HL-60 (cell line): Measurements from ENCODE around the gene FAM186B.

ENCODE experiments used
- DNase-seq, 2 experiments: peaks; one replicate each; pipeline ENCODE4 v3.0.0-alpha.2; 2010 to 2020; ENCODE audit warnings: low read depth in 1 of 2, low spot score in 1 of 2
- H3K27ac ChIP-seq: fragments of 250-450 bp; sonication (Bioruptor Pico); replicated peaks from 2 replicates; pipeline ENCODE4 v1.5.1; 2020; ENCODE audit warnings: mild to moderate bottlenecking, moderate library complexity
- H3K27me3 ChIP-seq: fragments of 250-450 bp; sonication (Bioruptor Pico); 2 replicates; pipeline ENCODE4 v1.5.1; 2021; ENCODE audit warnings: mild to moderate bottlenecking, moderate library complexity; ENCODE audit not compliant: insufficient read depth, poor library complexity, severe bottlenecking
- H3K4me3 ChIP-seq: replicated peaks from 2 replicates; pipeline ENCODE4 v1.5.1; 2011; ENCODE audit warnings: mild to moderate bottlenecking, control low read depth, low read length; ENCODE audit not compliant: insufficient read depth
- CTCF ChIP-seq: IDR thresholded peaks from one replicate; pipeline ENCODE4 v1.5.1; 2011; ENCODE audit warnings: low read length, control low read depth, inconsistent platforms; ENCODE audit not compliant: insufficient read depth
- GABPA ChIP-seq: IDR thresholded peaks from 2 replicates; pipeline ENCODE4 v1.6.1; 2012; ENCODE audit warnings: low read depth
- POLR2AphosphoS5 ChIP-seq: IDR thresholded peaks from 2 replicates; pipeline ENCODE4 v1.6.1; 2012; ENCODE audit warnings: low read depth
- SPI1 ChIP-seq: IDR thresholded peaks from 2 replicates; pipeline ENCODE4 v1.6.1; 2012; ENCODE audit warnings: low read depth, mild to moderate bottlenecking, borderline replicate concordance
- TF ChIP-seq, protein P1 (sequence below): IDR thresholded peaks from 2 replicates; pipeline ENCODE4 v1.6.1; 2012; ENCODE audit warnings: low read depth; ENCODE audit not compliant: insufficient replicate concordance

Gene FAM186B

GRCh38 chr12:49585477-49586459, 19.7 kb downstream of the FAM186B start:
- Histone ChIP-seq H3K27ac (no peak overlapping the region), H3K4me3 (no peak overlapping the region), H3K27me3 (no peaks in the 10 kb centered on the region)
- TF ChIP-seq, protein P1, sequence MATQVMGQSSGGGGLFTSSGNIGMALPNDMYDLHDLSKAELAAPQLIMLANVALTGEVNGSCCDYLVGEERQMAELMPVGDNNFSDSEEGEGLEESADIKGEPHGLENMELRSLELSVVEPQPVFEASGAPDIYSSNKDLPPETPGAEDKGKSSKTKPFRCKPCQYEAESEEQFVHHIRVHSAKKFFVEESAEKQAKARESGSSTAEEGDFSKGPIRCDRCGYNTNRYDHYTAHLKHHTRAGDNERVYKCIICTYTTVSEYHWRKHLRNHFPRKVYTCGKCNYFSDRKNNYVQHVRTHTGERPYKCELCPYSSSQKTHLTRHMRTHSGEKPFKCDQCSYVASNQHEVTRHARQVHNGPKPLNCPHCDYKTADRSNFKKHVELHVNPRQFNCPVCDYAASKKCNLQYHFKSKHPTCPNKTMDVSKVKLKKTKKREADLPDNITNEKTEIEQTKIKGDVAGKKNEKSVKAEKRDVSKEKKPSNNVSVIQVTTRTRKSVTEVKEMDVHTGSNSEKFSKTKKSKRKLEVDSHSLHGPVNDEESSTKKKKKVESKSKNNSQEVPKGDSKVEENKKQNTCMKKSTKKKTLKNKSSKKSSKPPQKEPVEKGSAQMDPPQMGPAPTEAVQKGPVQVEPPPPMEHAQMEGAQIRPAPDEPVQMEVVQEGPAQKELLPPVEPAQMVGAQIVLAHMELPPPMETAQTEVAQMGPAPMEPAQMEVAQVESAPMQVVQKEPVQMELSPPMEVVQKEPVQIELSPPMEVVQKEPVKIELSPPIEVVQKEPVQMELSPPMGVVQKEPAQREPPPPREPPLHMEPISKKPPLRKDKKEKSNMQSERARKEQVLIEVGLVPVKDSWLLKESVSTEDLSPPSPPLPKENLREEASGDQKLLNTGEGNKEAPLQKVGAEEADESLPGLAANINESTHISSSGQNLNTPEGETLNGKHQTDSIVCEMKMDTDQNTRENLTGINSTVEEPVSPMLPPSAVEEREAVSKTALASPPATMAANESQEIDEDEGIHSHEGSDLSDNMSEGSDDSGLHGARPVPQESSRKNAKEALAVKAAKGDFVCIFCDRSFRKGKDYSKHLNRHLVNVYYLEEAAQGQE = no peak
- TF ChIP-seq POLR2AphosphoS5 (no peak), SPI1 (no peak), GABPA (no peak), CTCF (no peak)
- DNase-seq = no peak

- no peak for DNase-seq
- TF ChIP-seq GABPA (no peak), SPI1 (no peak), POLR2AphosphoS5 (no peak), CTCF (no peak)
- TF ChIP-seq, protein P1 = no peak
- H3K4me3 ChIP-seq = no peak overlapping the region
- no peaks in the 10 kb centered on the region for H3K27me3 ChIP-seq
- H3K27ac ChIP-seq = no peak overlapping the region
These were observed 20.8 kb downstream of the FAM186B start for GRCh38 chr12:49584591-49584990.

DNA sequence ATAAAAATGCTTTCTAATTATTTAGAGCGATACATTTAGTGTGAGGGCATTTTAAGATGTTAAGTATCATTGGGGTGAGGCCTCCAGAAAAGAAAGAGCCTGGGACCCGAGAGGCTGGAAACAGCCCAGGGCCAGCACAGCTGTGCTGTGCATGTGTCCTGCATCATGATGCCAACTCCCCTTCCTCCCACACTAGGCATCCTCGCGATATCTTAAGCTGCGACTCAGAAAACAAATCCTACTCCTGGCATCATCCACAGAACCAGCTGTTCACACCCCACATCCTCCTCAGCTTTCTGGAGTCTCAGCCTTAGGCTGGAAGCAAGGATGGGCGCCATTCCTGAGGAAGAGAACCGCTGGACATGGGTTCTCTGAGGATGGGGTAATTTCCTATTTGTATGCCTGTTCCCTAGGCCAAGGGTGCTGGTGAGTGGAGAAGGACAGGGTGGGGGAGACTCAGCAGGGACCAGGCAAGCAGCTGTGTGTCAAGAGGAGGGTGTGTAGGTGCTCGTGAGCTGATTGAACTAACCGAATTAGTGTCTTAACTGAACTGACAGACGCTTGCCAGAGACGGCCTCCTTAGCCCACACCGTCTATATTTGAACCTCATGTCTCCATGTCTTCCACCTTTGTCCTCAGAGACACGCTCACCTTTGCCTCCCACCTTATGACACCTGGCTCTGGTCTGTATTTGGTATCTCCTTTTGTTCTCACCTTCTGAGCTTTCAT, 21.9 kb downstream of the FAM186B start:
- H3K27ac ChIP-seq = no peak overlapping the region
- TF ChIP-seq POLR2AphosphoS5 = no peak
- TF ChIP-seq, protein P1 = no peak
- no peak for TF ChIP-seq GABPA
- TF ChIP-seq SPI1 = no peak
- TF ChIP-seq CTCF = no peak
- H3K4me3 ChIP-seq = no peak overlapping the region
- no peaks in the 10 kb centered on the region for H3K27me3 ChIP-seq
- DNase-seq = no peak
